GM18870 (cell line): ENCODE measurements around the gene CENATAC.
"Not testable (repeated sequence)": the region's sequence is repeated elsewhere in the genome, so short reads cannot be mapped to it uniquely, and the experiment has no call there.

Source experiments
- ATAC-seq: cut with Tn5 transposase; IDR thresholded peaks from one replicate; pipeline ENCODE4 v1.9.1; 2021; ENCODE audit warnings: moderate library complexity; ENCODE audit not compliant: unreplicated experiment

CENATAC gene

GRCh38 chr11:118997627-118998387, at the start of gene CENATAC:
Gene CENATAC, plus strand, starts transcription at chr11:118998138. Its CDS starts 60 bp downstream, at chr11:118998198.
- peak; percentile 63 for ATAC-seq

GRCh38 chr11:118953265-118953664, 44.7 kb upstream of the CENATAC start:
- ATAC-seq, result no peak

- ATAC-seq, result not testable (repeated sequence)
These were observed 44.0 kb upstream of the CENATAC start for GRCh38 chr11:118953976-118954375.

GRCh38 chr11:118956094-118956846, 41.7 kb upstream of the CENATAC start, which contains the start of gene UPK2:
Gene UPK2, plus strand, starts transcription at chr11:118956298. Its CDS starts 53 bp downstream, at chr11:118956351.
- peak; percentile 52 for ATAC-seq

- no peak for ATAC-seq
These were observed 41.0 kb upstream of the CENATAC start for GRCh38 chr11:118956847-118957469.

- ATAC-seq, result no peak
These were observed 40.4 kb upstream of the CENATAC start for GRCh38 chr11:118957549-118957948.

- ATAC-seq, result no peak
These were observed 40.0 kb upstream of the CENATAC start for GRCh38 chr11:118957968-118958367.

GRCh38 chr11:118958577-118958976, 39.4 kb upstream of the CENATAC start:
- no peak for ATAC-seq

GRCh38 chr11:118961189-118961588, 36.7 kb upstream of the CENATAC start:
- no peak for ATAC-seq

GRCh38 chr11:118961591-118961990, 36.3 kb upstream of the CENATAC start:
- no peak for ATAC-seq

GRCh38 chr11:118969508-118969907, 28.4 kb upstream of the CENATAC start:
- not testable (repeated sequence) for ATAC-seq

GRCh38 chr11:118971646-118972045, 26.3 kb upstream of the CENATAC start, which contains the start of gene FOXR1:
Gene FOXR1, plus strand, starts transcription at chr11:118971761. Its CDS starts 171 bp downstream, at chr11:118971932.
- no peak for ATAC-seq

- ATAC-seq, result no peak
These were observed 24.0 kb upstream of the CENATAC start for GRCh38 chr11:118973985-118974384.

- ATAC-seq, result no peak
These were observed 21.9 kb upstream of the CENATAC start for GRCh38 chr11:118975771-118976709.

GRCh38 chr11:118979434-118979833, 18.5 kb upstream of the CENATAC start:
- ATAC-seq, result no peak

GRCh38 chr11:118980191-118980881, 17.6 kb upstream of the CENATAC start:
- ATAC-seq, result no peak

GRCh38 chr11:118984337-118984736, 13.6 kb upstream of the CENATAC start:
- not testable (repeated sequence) for ATAC-seq

GRCh38 chr11:118984825-118985224, 13.1 kb upstream of the CENATAC start:
- ATAC-seq, result no peak

GRCh38 chr11:118988280-118988679, 9.7 kb upstream of the CENATAC start:
- no peak for ATAC-seq
